ENCODE measurements around the gene NHERF1.

DNA sequence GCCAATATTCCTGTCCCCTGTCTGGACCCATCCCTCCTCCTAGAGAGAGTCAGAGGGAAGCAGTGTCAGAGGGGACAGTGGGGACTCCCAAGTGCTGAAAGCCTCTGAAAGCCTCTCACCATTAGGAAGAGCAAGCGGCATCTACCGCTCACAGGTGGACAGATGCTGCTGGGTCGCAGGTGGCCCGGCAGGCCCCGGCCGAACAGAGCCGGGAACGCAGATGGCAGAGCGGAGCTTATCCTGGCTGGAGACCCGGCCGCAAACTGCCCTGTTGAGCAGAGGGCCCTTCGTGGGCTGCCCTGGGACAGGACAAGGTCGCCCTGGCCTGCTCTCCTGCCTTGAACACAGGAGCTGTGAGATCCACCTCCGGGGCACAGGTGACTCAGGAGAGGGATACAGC, 50.7 kb downstream of the NHERF1 start:
- TF ChIP-seq, protein P1, sequence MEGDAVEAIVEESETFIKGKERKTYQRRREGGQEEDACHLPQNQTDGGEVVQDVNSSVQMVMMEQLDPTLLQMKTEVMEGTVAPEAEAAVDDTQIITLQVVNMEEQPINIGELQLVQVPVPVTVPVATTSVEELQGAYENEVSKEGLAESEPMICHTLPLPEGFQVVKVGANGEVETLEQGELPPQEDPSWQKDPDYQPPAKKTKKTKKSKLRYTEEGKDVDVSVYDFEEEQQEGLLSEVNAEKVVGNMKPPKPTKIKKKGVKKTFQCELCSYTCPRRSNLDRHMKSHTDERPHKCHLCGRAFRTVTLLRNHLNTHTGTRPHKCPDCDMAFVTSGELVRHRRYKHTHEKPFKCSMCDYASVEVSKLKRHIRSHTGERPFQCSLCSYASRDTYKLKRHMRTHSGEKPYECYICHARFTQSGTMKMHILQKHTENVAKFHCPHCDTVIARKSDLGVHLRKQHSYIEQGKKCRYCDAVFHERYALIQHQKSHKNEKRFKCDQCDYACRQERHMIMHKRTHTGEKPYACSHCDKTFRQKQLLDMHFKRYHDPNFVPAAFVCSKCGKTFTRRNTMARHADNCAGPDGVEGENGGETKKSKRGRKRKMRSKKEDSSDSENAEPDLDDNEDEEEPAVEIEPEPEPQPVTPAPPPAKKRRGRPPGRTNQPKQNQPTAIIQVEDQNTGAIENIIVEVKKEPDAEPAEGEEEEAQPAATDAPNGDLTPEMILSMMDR (IDR thresholded peaks at IDR 0.05; ENCODE audit: insufficient read depth, low read depth, low read length): no peak
- no peak for TF ChIP-seq EZH2 (IDR thresholded peaks at IDR 0.05; ENCODE audit: insufficient read depth, low read length)

All from astrocyte (in vitro differentiated cells and primary cell).